MM.1S (cell line): ENCODE data around the gene MYLK.

Experiments used
- DNase-seq: peaks from one replicate; pipeline ENCODE4 v3.0.0-alpha.2; 2015
- H2AFZ ChIP-seq: fragments of 300-600 bp; sonication (generic); 2 replicates; pipeline ENCODE4 v1.6.0; 2016; ENCODE audit warnings: antibody characterized with exemption, low read length
- H3F3A ChIP-seq: fragments of 300-600 bp; sonication (generic); 2 replicates; pipeline ENCODE4 v1.6.1; 2016; ENCODE audit warnings: mild to moderate bottlenecking, antibody characterized with exemption, low read length, moderate library complexity, mixed read lengths; ENCODE audit not compliant: insufficient read depth
- H3K27ac ChIP-seq: fragments of 300-600 bp; sonication (generic); 2 replicates; pipeline ENCODE4 v1.5.1; 2016; ENCODE audit warnings: mild to moderate bottlenecking, low read length
- H3K27me3 ChIP-seq: fragments of 300-600 bp; sonication (generic); replicated peaks from 2 replicates; pipeline ENCODE4 v1.6.0; 2016; ENCODE audit warnings: low read length; ENCODE audit not compliant: insufficient read depth
- H3K36me3 ChIP-seq: fragments of 300-600 bp; sonication (generic); replicated peaks from 2 replicates; pipeline ENCODE4 v1.6.1; 2016; ENCODE audit warnings: mild to moderate bottlenecking, low read length, mixed read lengths; ENCODE audit not compliant: insufficient read depth
- H3K4me1 ChIP-seq: fragments of 300-600 bp; sonication (generic); 2 replicates; pipeline ENCODE4 v1.6.1; 2016; ENCODE audit warnings: low read length, mixed read lengths
- H3K4me2 ChIP-seq: fragments of 300-600 bp; sonication (generic); 2 replicates; pipeline ENCODE4 v1.6.0; 2016; ENCODE audit warnings: low read depth, low read length
- H3K4me3 ChIP-seq: fragments of 300-600 bp; sonication (generic); 2 replicates; pipeline ENCODE4 v1.5.1; 2016; ENCODE audit warnings: low read length, mixed read lengths
- H3K79me2 ChIP-seq: fragments of 300-600 bp; sonication (generic); 2 replicates; pipeline ENCODE4 v1.6.1; 2016; ENCODE audit warnings: mixed run types, low read length, mixed read lengths
- H3K9ac ChIP-seq: fragments of 300-600 bp; sonication (generic); 2 replicates; pipeline ENCODE4 v1.6.1; 2016; ENCODE audit warnings: low read length, mixed read lengths
- H3K9me2 ChIP-seq: fragments of 300-600 bp; sonication (generic); replicated peaks from 2 replicates; pipeline ENCODE4 v1.6.1; 2016; ENCODE audit warnings: mild to moderate bottlenecking, low read length, mixed read lengths; ENCODE audit not compliant: insufficient read depth
- H3K9me3 ChIP-seq: fragments of 300-600 bp; sonication (generic); replicated peaks from 2 replicates; pipeline ENCODE4 v1.6.1; 2016; ENCODE audit warnings: mild to moderate bottlenecking, low read length, mixed read lengths; ENCODE audit not compliant: insufficient read depth
- H4K20me1 ChIP-seq: fragments of 300-600 bp; sonication (generic); 2 replicates; pipeline ENCODE4 v1.6.1; 2016; ENCODE audit warnings: mild to moderate bottlenecking, low read length, moderate library complexity, mixed read lengths; ENCODE audit not compliant: insufficient read depth
- CTCF ChIP-seq: fragments of 300-600 bp; sonication (generic); IDR thresholded peaks from 2 replicates; pipeline ENCODE4 v1.5.1; 2016; ENCODE audit warnings: antibody characterized with exemption, low read length, mixed read lengths
- EZH2 ChIP-seq: fragments of 300-600 bp; sonication (generic); optimal IDR thresholded peaks from 2 replicates; pipeline ENCODE3; 2017; ENCODE audit warnings: low read depth, mild to moderate bottlenecking, antibody characterized with exemption, low read length, mixed read lengths
- EZH2phosphoT487 ChIP-seq: fragments of 300-600 bp; sonication (generic); IDR thresholded peaks from 2 replicates; pipeline ENCODE4 v1.6.1; 2018; ENCODE audit warnings: antibody characterized with exemption, low read length

The MYLK gene

GRCh38 chr3:123843668-123844067 is 40.5 kb downstream of the MYLK start:
- no peak overlapping the region for H3K4me2 ChIP-seq
- no peaks in the 10 kb centered on the region for H3K27me3 ChIP-seq
- H3K9ac ChIP-seq = no peak overlapping the region
- H3K27ac ChIP-seq = no peak overlapping the region
- H3F3A ChIP-seq = no peaks in the 10 kb centered on the region
- no peak overlapping the region for H3K4me3 ChIP-seq
- TF ChIP-seq EZH2 = no peak
- no peak for TF ChIP-seq CTCF
- no peak for TF ChIP-seq EZH2phosphoT487
- H3K9me2 ChIP-seq = no peaks in the 10 kb centered on the region
- H3K9me3 ChIP-seq = no peaks in the 10 kb centered on the region
- H4K20me1 ChIP-seq = no peaks in the 10 kb centered on the region
- no peaks in the 10 kb centered on the region for H3K4me1 ChIP-seq
- H2AFZ ChIP-seq = no peak overlapping the region
- H3K36me3 ChIP-seq = no peaks in the 10 kb centered on the region
- no peak for DNase-seq
- H3K79me2 ChIP-seq = no peaks in the 10 kb centered on the region

- no peak overlapping the region for H3K27ac ChIP-seq
- H4K20me1 ChIP-seq = no peaks in the 10 kb centered on the region
- H3K27me3 ChIP-seq = no peaks in the 10 kb centered on the region
- H3K79me2 ChIP-seq = no peaks in the 10 kb centered on the region
- no peak for DNase-seq
- H3K36me3 ChIP-seq = no peaks in the 10 kb centered on the region
- H3K4me3 ChIP-seq = no peak overlapping the region
- no peak overlapping the region for H2AFZ ChIP-seq
- H3K9me2 ChIP-seq = no peaks in the 10 kb centered on the region
- TF ChIP-seq EZH2 (no peak), EZH2phosphoT487 (no peak), CTCF (no peak)
- H3K9me3 ChIP-seq = no peaks in the 10 kb centered on the region
- no peak overlapping the region for H3K4me2 ChIP-seq
- H3K9ac ChIP-seq = no peak overlapping the region
- H3K4me1 ChIP-seq = no peaks in the 10 kb centered on the region
- H3F3A ChIP-seq = no peaks in the 10 kb centered on the region
Observed at GRCh38 chr3:123842711-123843110, 41.4 kb downstream of the MYLK start.

GRCh38 chr3:123841476-123842238 is 42.5 kb downstream of the MYLK start:
- H3K27ac ChIP-seq = no peak overlapping the region
- no peaks in the 10 kb centered on the region for H3K79me2 ChIP-seq
- no peaks in the 10 kb centered on the region for H4K20me1 ChIP-seq
- H3K4me1 ChIP-seq = no peaks in the 10 kb centered on the region
- DNase-seq = no peak
- TF ChIP-seq EZH2phosphoT487 (no peak), CTCF (no peak), EZH2 (no peak)
- H3K27me3 ChIP-seq = no peaks in the 10 kb centered on the region
- H2AFZ ChIP-seq = no peak overlapping the region
- no peaks in the 10 kb centered on the region for H3K36me3 ChIP-seq
- no peaks in the 10 kb centered on the region for H3K9me3 ChIP-seq
- no peaks in the 10 kb centered on the region for H3F3A ChIP-seq
- H3K4me3 ChIP-seq = no peak overlapping the region
- H3K9ac ChIP-seq = no peak overlapping the region
- H3K9me2 ChIP-seq = no peaks in the 10 kb centered on the region
- H3K4me2 ChIP-seq = no peak overlapping the region
